GM12878 (cell line): ENCODE measurements around the gene SHD. TPM values are rescaled to one million over a fixed set of nuclear protein-coding genes. Genes with fewer than 3 reads are reported as not detected.

Source experiments
- ATF7 ChIP-seq: fragments of 450-650 bp; IDR thresholded peaks from 2 replicates; pipeline ENCODE4 v1.6.1; 2016; ENCODE audit warnings: low read depth, mild to moderate bottlenecking
- MXI1 ChIP-seq: fragments of 150-350 bp; IDR thresholded peaks from 2 replicates; pipeline ENCODE4 v1.6.1; 2011; ENCODE audit warnings: low read depth, mild to moderate bottlenecking, inconsistent platforms, low read length, improper control_type of control experiment
- PBX3 ChIP-seq: IDR thresholded peaks from 2 replicates; pipeline ENCODE4 v1.6.1; 2011; ENCODE audit warnings: mild to moderate bottlenecking, low read depth, low read length, moderate library complexity; ENCODE audit not compliant: insufficient replicate concordance
- REST ChIP-seq: IDR thresholded peaks from 2 replicates; pipeline ENCODE4 v1.6.1; 2012; ENCODE audit warnings: mild to moderate bottlenecking, low read depth, low read length
- TARDBP ChIP-seq: IDR thresholded peaks from 2 replicates; pipeline ENCODE4 v1.6.1; 2016; ENCODE audit warnings: borderline replicate concordance
- USF1 ChIP-seq: IDR thresholded peaks from 2 replicates; pipeline ENCODE4 v1.6.1; 2011; ENCODE audit warnings: borderline replicate concordance, low read depth, mild to moderate bottlenecking, moderate library complexity, mixed read lengths, low read length; ENCODE audit not compliant: insufficient read depth; ENCODE audit errors: extremely low read length
- USF2 ChIP-seq: IDR thresholded peaks from 2 replicates; pipeline ENCODE4 v1.6.1; 2011; ENCODE audit warnings: low read depth, low read length, improper control_type of control experiment, borderline replicate concordance
- polyA plus RNA-seq, 11 experiments: library from polyadenylated mRNA; depleted of rRNA in 4 of 11; unstranded in 6 of 11; stranded (reverse) in 5 of 11; fragments of >200 nt; fragmentation: Nextera tagmentation in 4 of 11; fragmentation: Illumina TruSeq in 1 of 11; extraction: Ambion mirVana in 4 of 11; extraction: Trizol in 1 of 11; gene quantifications; 1 replicate in 1 of 11; 2 replicates in 10 of 11; pipeline versions ENCODE4 v1.2.1 to v1.2.3, GENCODE V29; 2011 to 2016; ENCODE audit warnings: inconsistent platforms in 2 of 11, missing spikeins in 2 of 11, low read depth in 1 of 11
- total RNA-seq, 4 experiments: library from RNA; depleted of rRNA in 3 of 4; stranded (reverse); fragments of >200 nt in 3 of 4; fragmentation: Illumina TruSeq in 1 of 4; extraction: Trizol in 1 of 4; gene quantifications; 2 replicates each; pipeline versions ENCODE4 v1.2.1 to v1.2.3, GENCODE V29; 2013 to 2021

SHD gene
- total and polyA plus RNA-seq, 10 of the 15 experiments (the other 5 are each of a cell fraction or from before 2014, with no cell fraction given) = 0.09 TPM; not detected in 9

GRCh38 chr19:4298810-4299550 is 19.9 kb downstream of the SHD start (continued):
- TF ChIP-seq PBX3 (no peak), ATF7 (no peak), TARDBP (no peak), USF1 (no peak), USF2 (no peak), REST (no peak), MXI1 (no peak)
